Measurements from ENCODE around the gene COA3.

DNA sequence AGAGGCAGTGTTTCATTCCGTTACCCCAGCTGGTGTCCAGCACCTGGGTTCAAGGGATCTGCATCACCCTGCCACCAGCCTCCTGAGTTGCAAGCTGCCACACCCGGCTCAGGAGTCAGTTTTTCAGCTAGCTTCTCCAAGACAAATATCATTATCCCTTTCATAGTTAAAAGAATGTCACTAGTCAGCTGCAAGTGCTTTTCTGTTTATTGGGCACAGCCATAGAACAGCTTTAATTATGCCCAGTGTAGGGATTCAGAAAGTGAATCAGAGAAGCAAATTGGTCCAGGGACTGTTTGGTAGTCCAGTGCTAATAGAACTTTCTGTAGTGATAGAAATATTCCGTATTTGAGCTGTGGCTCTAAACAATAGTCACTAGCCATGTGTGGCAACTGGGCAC, 49.6 kb upstream of the COA3 start:
- TF ChIP-seq, protein P1, sequence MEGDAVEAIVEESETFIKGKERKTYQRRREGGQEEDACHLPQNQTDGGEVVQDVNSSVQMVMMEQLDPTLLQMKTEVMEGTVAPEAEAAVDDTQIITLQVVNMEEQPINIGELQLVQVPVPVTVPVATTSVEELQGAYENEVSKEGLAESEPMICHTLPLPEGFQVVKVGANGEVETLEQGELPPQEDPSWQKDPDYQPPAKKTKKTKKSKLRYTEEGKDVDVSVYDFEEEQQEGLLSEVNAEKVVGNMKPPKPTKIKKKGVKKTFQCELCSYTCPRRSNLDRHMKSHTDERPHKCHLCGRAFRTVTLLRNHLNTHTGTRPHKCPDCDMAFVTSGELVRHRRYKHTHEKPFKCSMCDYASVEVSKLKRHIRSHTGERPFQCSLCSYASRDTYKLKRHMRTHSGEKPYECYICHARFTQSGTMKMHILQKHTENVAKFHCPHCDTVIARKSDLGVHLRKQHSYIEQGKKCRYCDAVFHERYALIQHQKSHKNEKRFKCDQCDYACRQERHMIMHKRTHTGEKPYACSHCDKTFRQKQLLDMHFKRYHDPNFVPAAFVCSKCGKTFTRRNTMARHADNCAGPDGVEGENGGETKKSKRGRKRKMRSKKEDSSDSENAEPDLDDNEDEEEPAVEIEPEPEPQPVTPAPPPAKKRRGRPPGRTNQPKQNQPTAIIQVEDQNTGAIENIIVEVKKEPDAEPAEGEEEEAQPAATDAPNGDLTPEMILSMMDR (IDR thresholded peaks at IDR 0.05) = no peak
- TF ChIP-seq POLR2A (IDR thresholded peaks at IDR 0.05) = no peak
